K562 (cell line): ENCODE measurements around the gene CUX1. TPM values are rescaled to one million over a fixed set of nuclear protein-coding genes. Genes with fewer than 3 reads are reported as not detected.

ENCODE experiments used
- ASH1L ChIP-seq: fragments of 450-650 bp; IDR thresholded peaks from 2 replicates; pipeline ENCODE4 v1.6.1; 2018; ENCODE audit warnings: borderline replicate concordance, mild to moderate bottlenecking, low read depth; ENCODE audit not compliant: partially characterized antibody
- BHLHE40 ChIP-seq: IDR thresholded peaks from 2 replicates; pipeline ENCODE4 v1.6.1; 2011; ENCODE audit warnings: low read length, improper control_type of control experiment
- CBFB ChIP-seq: sonication (generic); formaldehyde crosslinking; IDR thresholded peaks from 2 replicates; pipeline ENCODE4 v1.4.0; 2020; ENCODE audit warnings: mild to moderate bottlenecking, missing genetic modification reagents
- CHCHD3 ChIP-seq: fragments of 250-450 bp; sonication (Bioruptor Pico); IDR thresholded peaks from 2 replicates; pipeline ENCODE4 v2.1.2; 2022; ENCODE audit warnings: mild to moderate bottlenecking
- DIDO1 ChIP-seq: fragments of 450-650 bp; IDR thresholded peaks from 2 replicates; pipeline ENCODE4 v1.6.1; 2016; ENCODE audit warnings: low read depth, missing biosample characterization, missing genetic modification characterization
- NFE2L1 ChIP-seq: fragments of 450-650 bp; IDR thresholded peaks from 2 replicates; pipeline ENCODE4 v1.6.1; 2016; ENCODE audit warnings: missing genetic modification characterization, low read depth, mild to moderate bottlenecking, missing compliant biosample characterization, moderate library complexity, borderline replicate concordance
- PHF20 ChIP-seq: fragments of 450-650 bp; IDR thresholded peaks from 2 replicates; pipeline ENCODE4 v1.6.1; 2018; ENCODE audit not compliant: partially characterized antibody
- POLR3G ChIP-seq: IDR thresholded peaks from 2 replicates; pipeline ENCODE4 v1.6.1; 2011; ENCODE audit not compliant: insufficient read length, insufficient replicate concordance; ENCODE audit errors: extremely low read depth
- RAD21 ChIP-seq, 2 experiments: fragments of 250-450 bp in 1 of 2; fragments of 450-650 bp in 1 of 2; sonication (Bioruptor Pico) in 1 of 2; formaldehyde crosslinking in 1 of 2; IDR thresholded peaks in 1 of 2; conservative IDR thresholded peaks in 1 of 2; 2 replicates each; pipeline versions ENCODE4 v1.4.0 to v1.8.0; 2020 to 2022; ENCODE audit warnings: mild to moderate bottlenecking in 2 of 2, moderate library complexity in 1 of 2
- RB1 ChIP-seq: fragments of 450-650 bp; IDR thresholded peaks from 2 replicates; pipeline ENCODE4 v1.6.1; 2017; ENCODE audit warnings: low read depth, mild to moderate bottlenecking
- RNF2 ChIP-seq: sonication (generic); IDR thresholded peaks from 2 replicates; pipeline ENCODE4 v1.6.1; 2016
- TCF7 ChIP-seq: sonication (generic); IDR thresholded peaks from 2 replicates; pipeline ENCODE4 v1.6.1; 2016; ENCODE audit warnings: antibody characterized with exemption, borderline replicate concordance
- TEAD4 ChIP-seq, 2 experiments: sonication (generic) in 1 of 2; formaldehyde crosslinking in 1 of 2; IDR thresholded peaks; 2 replicates each; pipeline versions ENCODE4 v1.6.1 to v1.8.0; 2012 to 2022; ENCODE audit warnings: borderline replicate concordance in 1 of 2, inconsistent platforms in 1 of 2, low read length in 1 of 2, mild to moderate bottlenecking in 1 of 2, missing genetic modification reagents in 1 of 2
- ZBED1 ChIP-seq: IDR thresholded peaks from 2 replicates; pipeline ENCODE4 v1.6.1; 2014
- ZNF239 ChIP-seq: fragments of 250-450 bp; sonication (Bioruptor Pico); IDR thresholded peaks from 2 replicates; pipeline ENCODE4 v1.4.0; 2020; ENCODE audit warnings: mild to moderate bottlenecking
- ZNF354B ChIP-seq: fragments of 250-450 bp; sonication (Bioruptor Pico); IDR thresholded peaks from 2 replicates; pipeline ENCODE4 v1.4.0; 2020
- ZNF507 ChIP-seq: conservative IDR thresholded peaks from 2 replicates; pipeline ENCODE4 v1.6.1; 2017; ENCODE audit warnings: missing genetic modification characterization, missing compliant biosample characterization
- ZNF717 ChIP-seq: fragments of 250-450 bp; sonication (Bioruptor Pico); IDR thresholded peaks from 2 replicates; pipeline ENCODE4 v1.5.0; 2021
- polyA plus RNA-seq, 8 experiments: library from polyadenylated mRNA; depleted of rRNA in 4 of 8; stranded (reverse) in 5 of 8; unstranded in 3 of 8; fragments of >200 nt; fragmentation: Nextera tagmentation in 2 of 8; fragmentation: Illumina TruSeq in 1 of 8; extraction: Ambion mirVana in 2 of 8; extraction: Trizol in 1 of 8; gene quantifications; 2 replicates each; pipeline versions ENCODE4 v1.2.1 to v1.2.3, GENCODE V29; 2011 to 2014; ENCODE audit warnings: inconsistent platforms in 1 of 8, missing spikeins in 1 of 8
- total RNA-seq, 7 experiments: library from RNA; depleted of rRNA in 6 of 7; stranded (reverse); fragments of >200 nt in 6 of 7; fragmentation: Illumina TruSeq in 2 of 7; extraction: Trizol in 2 of 7; gene quantifications; 2 replicates each; pipeline versions ENCODE4 v1.2.1 to v1.2.3, GENCODE V29; 2011 to 2021; ENCODE audit warnings: low replicate concordance in 1 of 7
- TF ChIP-seq, protein P1 (sequence below), 2 experiments: fragments of 450-650 bp; IDR thresholded peaks; 2 replicates each; pipeline ENCODE4 v1.6.1; 2016
- TF ChIP-seq, protein P2 (sequence below): fragments of 450-650 bp; IDR thresholded peaks from 2 replicates; pipeline ENCODE4 v1.7.0; 2016; ENCODE audit warnings: borderline replicate concordance
- TF ChIP-seq, protein P3 (sequence below): fragments of 250-450 bp; sonication (Bioruptor Pico); IDR thresholded peaks from 2 replicates; pipeline ENCODE4 v1.8.0; 2021; ENCODE audit warnings: moderate library complexity, mild to moderate bottlenecking, inconsistent platforms
- TF ChIP-seq, protein P4 (sequence below): fragments of 450-650 bp; formaldehyde crosslinking; IDR thresholded peaks from 2 replicates; pipeline ENCODE4 v1.4.0; 2020; ENCODE audit warnings: mild to moderate bottlenecking
- TF ChIP-seq, protein P5 (sequence below): IDR thresholded peaks from 3 replicates; pipeline ENCODE4 v1.6.1; 2011; ENCODE audit warnings: borderline replicate concordance, mild to moderate bottlenecking; ENCODE audit not compliant: insufficient read length, insufficient read depth

CUX1 gene
- total and polyA plus RNA-seq, 9 of the 15 experiments (the other 6 are each of a cell fraction or from before 2014, with no cell fraction given): 3.6 to 55.3 (median 25.2) TPM

DNA sequence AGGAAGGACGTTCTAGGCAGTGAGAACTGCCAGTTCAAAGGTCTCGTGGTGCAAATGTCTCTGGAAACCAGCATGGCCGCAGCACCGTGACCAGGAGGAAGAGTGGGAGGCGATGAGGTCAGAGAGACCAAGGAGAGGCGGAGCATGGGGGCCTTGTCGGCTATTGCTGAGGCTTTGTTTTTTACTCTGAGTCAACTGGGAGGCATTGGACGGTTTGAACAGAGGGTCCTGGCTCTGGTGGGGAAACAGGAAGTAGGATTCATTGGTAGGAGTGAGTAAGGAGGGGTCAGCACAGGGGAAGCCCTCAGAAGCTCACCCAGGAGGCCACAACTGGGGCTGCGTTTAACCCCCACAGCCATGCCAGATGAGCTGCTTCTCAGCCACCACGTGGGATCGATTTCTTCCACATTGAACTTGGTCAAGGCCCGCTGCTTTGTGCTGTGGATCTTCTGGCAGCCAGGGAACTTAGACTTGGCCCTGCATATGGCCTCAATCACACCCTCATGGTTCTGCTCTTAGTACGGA lies 447.0 kb downstream of the CUX1 start (continued):
- TF ChIP-seq, protein P1, sequence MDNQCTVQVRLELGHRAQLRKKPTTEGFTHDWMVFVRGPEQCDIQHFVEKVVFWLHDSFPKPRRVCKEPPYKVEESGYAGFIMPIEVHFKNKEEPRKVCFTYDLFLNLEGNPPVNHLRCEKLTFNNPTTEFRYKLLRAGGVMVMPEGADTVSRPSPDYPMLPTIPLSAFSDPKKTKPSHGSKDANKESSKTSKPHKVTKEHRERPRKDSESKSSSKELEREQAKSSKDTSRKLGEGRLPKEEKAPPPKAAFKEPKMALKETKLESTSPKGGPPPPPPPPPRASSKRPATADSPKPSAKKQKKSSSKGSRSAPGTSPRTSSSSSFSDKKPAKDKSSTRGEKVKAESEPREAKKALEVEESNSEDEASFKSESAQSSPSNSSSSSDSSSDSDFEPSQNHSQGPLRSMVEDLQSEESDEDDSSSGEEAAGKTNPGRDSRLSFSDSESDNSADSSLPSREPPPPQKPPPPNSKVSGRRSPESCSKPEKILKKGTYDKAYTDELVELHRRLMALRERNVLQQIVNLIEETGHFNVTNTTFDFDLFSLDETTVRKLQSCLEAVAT (IDR thresholded peaks at IDR 0.05): no peak
- TF ChIP-seq CHCHD3 (no peak), ZNF239 (CRISPR knock-in tag) (no peak), RB1 (no peak), ZBED1 (0 out of 2 replicates have a peak, but pooled peaks have one; percentile 20), ZNF507 (tag) (no peak), BHLHE40 (0 out of 2 replicates have a peak, but pooled peaks have one; percentile 7), DIDO1 (tag) (no peak), ZNF354B (CRISPR knock-in tag) (no peak), TEAD4 (IDR thresholded peaks at IDR 0.05; ENCODE audit: low read length) (no peak), TEAD4 (CRISPR knock-in tag; IDR thresholded peaks at IDR 0.05; ENCODE audit: borderline replicate concordance) (no peak), RNF2 (no peak), POLR3G (no peak), ASH1L (no peak), CBFB (no peak), ZNF717 (no peak), NFE2L1 (tag) (no peak), PHF20 (no peak), TCF7 (no peak), RAD21 (CRISPR knock-in tag; conservative IDR thresholded peaks at IDR 0.05 in 1 of 2, IDR thresholded peaks at IDR 0.05 in 1 of 2) (no peak)
- TF ChIP-seq, protein P2, sequence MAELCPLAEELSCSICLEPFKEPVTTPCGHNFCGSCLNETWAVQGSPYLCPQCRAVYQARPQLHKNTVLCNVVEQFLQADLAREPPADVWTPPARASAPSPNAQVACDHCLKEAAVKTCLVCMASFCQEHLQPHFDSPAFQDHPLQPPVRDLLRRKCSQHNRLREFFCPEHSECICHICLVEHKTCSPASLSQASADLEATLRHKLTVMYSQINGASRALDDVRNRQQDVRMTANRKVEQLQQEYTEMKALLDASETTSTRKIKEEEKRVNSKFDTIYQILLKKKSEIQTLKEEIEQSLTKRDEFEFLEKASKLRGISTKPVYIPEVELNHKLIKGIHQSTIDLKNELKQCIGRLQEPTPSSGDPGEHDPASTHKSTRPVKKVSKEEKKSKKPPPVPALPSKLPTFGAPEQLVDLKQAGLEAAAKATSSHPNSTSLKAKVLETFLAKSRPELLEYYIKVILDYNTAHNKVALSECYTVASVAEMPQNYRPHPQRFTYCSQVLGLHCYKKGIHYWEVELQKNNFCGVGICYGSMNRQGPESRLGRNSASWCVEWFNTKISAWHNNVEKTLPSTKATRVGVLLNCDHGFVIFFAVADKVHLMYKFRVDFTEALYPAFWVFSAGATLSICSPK: no peak
- TF ChIP-seq, protein P3, sequence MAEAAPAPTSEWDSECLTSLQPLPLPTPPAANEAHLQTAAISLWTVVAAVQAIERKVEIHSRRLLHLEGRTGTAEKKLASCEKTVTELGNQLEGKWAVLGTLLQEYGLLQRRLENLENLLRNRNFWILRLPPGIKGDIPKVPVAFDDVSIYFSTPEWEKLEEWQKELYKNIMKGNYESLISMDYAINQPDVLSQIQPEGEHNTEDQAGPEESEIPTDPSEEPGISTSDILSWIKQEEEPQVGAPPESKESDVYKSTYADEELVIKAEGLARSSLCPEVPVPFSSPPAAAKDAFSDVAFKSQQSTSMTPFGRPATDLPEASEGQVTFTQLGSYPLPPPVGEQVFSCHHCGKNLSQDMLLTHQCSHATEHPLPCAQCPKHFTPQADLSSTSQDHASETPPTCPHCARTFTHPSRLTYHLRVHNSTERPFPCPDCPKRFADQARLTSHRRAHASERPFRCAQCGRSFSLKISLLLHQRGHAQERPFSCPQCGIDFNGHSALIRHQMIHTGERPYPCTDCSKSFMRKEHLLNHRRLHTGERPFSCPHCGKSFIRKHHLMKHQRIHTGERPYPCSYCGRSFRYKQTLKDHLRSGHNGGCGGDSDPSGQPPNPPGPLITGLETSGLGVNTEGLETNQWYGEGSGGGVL: no peak
- TF ChIP-seq, protein P4, sequence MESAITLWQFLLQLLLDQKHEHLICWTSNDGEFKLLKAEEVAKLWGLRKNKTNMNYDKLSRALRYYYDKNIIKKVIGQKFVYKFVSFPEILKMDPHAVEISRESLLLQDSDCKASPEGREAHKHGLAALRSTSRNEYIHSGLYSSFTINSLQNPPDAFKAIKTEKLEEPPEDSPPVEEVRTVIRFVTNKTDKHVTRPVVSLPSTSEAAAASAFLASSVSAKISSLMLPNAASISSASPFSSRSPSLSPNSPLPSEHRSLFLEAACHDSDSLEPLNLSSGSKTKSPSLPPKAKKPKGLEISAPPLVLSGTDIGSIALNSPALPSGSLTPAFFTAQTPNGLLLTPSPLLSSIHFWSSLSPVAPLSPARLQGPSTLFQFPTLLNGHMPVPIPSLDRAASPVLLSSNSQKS: no peak
- TF ChIP-seq, protein P5, sequence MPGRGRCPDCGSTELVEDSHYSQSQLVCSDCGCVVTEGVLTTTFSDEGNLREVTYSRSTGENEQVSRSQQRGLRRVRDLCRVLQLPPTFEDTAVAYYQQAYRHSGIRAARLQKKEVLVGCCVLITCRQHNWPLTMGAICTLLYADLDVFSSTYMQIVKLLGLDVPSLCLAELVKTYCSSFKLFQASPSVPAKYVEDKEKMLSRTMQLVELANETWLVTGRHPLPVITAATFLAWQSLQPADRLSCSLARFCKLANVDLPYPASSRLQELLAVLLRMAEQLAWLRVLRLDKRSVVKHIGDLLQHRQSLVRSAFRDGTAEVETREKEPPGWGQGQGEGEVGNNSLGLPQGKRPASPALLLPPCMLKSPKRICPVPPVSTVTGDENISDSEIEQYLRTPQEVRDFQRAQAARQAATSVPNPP: no peak
